SJSA1 (cell line): ENCODE results near the gene RNF213. TPM values are rescaled to one million over a fixed set of nuclear protein-coding genes. Genes with fewer than 3 reads are reported as not detected.

Experiments used
- DNase-seq, 2 experiments: peaks; one replicate each; pipeline ENCODE4 v3.0.0-alpha.2; 2015 to 2020; ENCODE audit warnings: low spot score in 2 of 2, low read depth in 1 of 2
- H3K27ac ChIP-seq: fragments of 250-450 bp; sonication (Bioruptor Pico); 2 replicates; pipeline ENCODE4 v1.5.1; 2020; ENCODE audit warnings: mild to moderate bottlenecking, moderate library complexity
- H3K27me3 ChIP-seq: fragments of 250-450 bp; sonication (Bioruptor Pico); replicated peaks from 2 replicates; pipeline ENCODE4 v1.5.1; 2020; ENCODE audit warnings: mild to moderate bottlenecking, moderate library complexity
- H3K36me3 ChIP-seq: fragments of 250-450 bp; sonication (Bioruptor Pico); 2 replicates; pipeline ENCODE4 v1.5.1; 2020; ENCODE audit warnings: mild to moderate bottlenecking
- H3K4me1 ChIP-seq: fragments of 250-450 bp; sonication (Bioruptor Pico); replicated peaks from 2 replicates; pipeline ENCODE4 v1.6.1; 2021; ENCODE audit warnings: mild to moderate bottlenecking
- H3K4me3 ChIP-seq: fragments of 250-450 bp; sonication (Bioruptor Pico); 2 replicates; pipeline ENCODE4 v1.5.1; 2020; ENCODE audit warnings: mild to moderate bottlenecking
- H3K9me3 ChIP-seq: fragments of 250-450 bp; sonication (Bioruptor Pico); replicated peaks from 2 replicates; pipeline ENCODE4 v1.5.1; 2020; ENCODE audit warnings: mild to moderate bottlenecking
- total RNA-seq: library from RNA; depleted of rRNA; stranded (reverse); fragments of >200 nt; shearing (Covaris generic); gene quantifications from 2 replicates; pipeline ENCODE4 v1.2.3, GENCODE V29; 2014

Gene RNF213
- total RNA-seq, 1 experiment from 2014 or later, result 49.8 TPM

- H3K27ac ChIP-seq, result no peak overlapping the region
- no peak overlapping the region for H3K4me3 ChIP-seq
- no peaks in the 10 kb centered on the region for H3K9me3 ChIP-seq
- peaks cover 95% of the 10 kb centered on the region for H3K36me3 ChIP-seq
- no peak for DNase-seq
- H3K4me1 ChIP-seq, result peaks cover 15% of the 10 kb centered on the region
- no peaks in the 10 kb centered on the region for H3K27me3 ChIP-seq
Observed at GRCh38 chr17:80386341-80386740, 125.7 kb downstream of the RNF213 start.

- no peak overlapping the region for H3K4me3 ChIP-seq
- H3K27ac ChIP-seq, result no peak overlapping the region
- H3K36me3 ChIP-seq, result peaks cover 94% of the 10 kb centered on the region
- no peaks in the 10 kb centered on the region for H3K9me3 ChIP-seq
- H3K27me3 ChIP-seq, result no peaks in the 10 kb centered on the region
- DNase-seq, result no peak
- H3K4me1 ChIP-seq, result peaks cover 15% of the 10 kb centered on the region
Observed at GRCh38 chr17:80387071-80387470, 126.4 kb downstream of the RNF213 start.

GRCh38 chr17:80388175-80388574, 127.5 kb downstream of the RNF213 start:
- Histone ChIP-seq H3K27ac (no peak overlapping the region), H3K9me3 (no peaks in the 10 kb centered on the region), H3K36me3 (peaks cover 92% of the 10 kb centered on the region), H3K4me1 (peaks cover 15% of the 10 kb centered on the region), H3K27me3 (no peaks in the 10 kb centered on the region), H3K4me3 (no peak overlapping the region)
- no peak for DNase-seq

- Histone ChIP-seq H3K27ac (no peak overlapping the region), H3K27me3 (no peaks in the 10 kb centered on the region), H3K9me3 (no peaks in the 10 kb centered on the region), H3K4me1 (peaks cover 20% of the 10 kb centered on the region), H3K4me3 (no peak overlapping the region), H3K36me3 (peaks cover 92% of the 10 kb centered on the region)
- no peak for DNase-seq
Observed at GRCh38 chr17:80388601-80389000, 127.9 kb downstream of the RNF213 start.

- Histone ChIP-seq H3K9me3 (no peaks in the 10 kb centered on the region), H3K27me3 (no peaks in the 10 kb centered on the region), H3K4me1 (peaks cover 18% of the 10 kb centered on the region), H3K36me3 (peaks cover 91% of the 10 kb centered on the region), H3K4me3 (no peak overlapping the region), H3K27ac (no peak overlapping the region)
- DNase-seq, result no peak
Observed at GRCh38 chr17:80389011-80389995, 128.7 kb downstream of the RNF213 start.

- H3K4me3 ChIP-seq, result no peak overlapping the region
- H3K36me3 ChIP-seq, result peaks cover 69% of the 10 kb centered on the region
- 0 out of 2 replicates have a peak, but pooled peaks cover 2% of the 10 kb centered on the region for H3K9me3 ChIP-seq
- no peak overlapping the region for H3K27ac ChIP-seq
- DNase-seq, result no peak
- H3K4me1 ChIP-seq, result peaks cover 7% of the 10 kb centered on the region; the same call in 1 of the 2 replicates
- H3K27me3 ChIP-seq, result no peaks in the 10 kb centered on the region
Observed at GRCh38 chr17:80393241-80393890, 132.7 kb downstream of the RNF213 start.

GRCh38 chr17:80393961-80394360, 133.3 kb downstream of the RNF213 start:
- Histone ChIP-seq H3K27ac (no peak overlapping the region), H3K4me1 (peaks cover 7% of the 10 kb centered on the region; the same call in 1 of the 2 replicates), H3K36me3 (peaks cover 63% of the 10 kb centered on the region), H3K4me3 (no peak overlapping the region), H3K27me3 (no peaks in the 10 kb centered on the region), H3K9me3 (0 out of 2 replicates have a peak, but pooled peaks cover 2% of the 10 kb centered on the region)
- no peak for DNase-seq

GRCh38 chr17:80394629-80395216, 134.1 kb downstream of the RNF213 start:
- H3K9me3 ChIP-seq, result 0 out of 2 replicates have a peak, but pooled peaks cover 2% of the 10 kb centered on the region
- no peak for DNase-seq
- H3K36me3 ChIP-seq, result peaks cover 56% of the 10 kb centered on the region
- H3K4me3 ChIP-seq, result no peak overlapping the region
- no peak overlapping the region for H3K27ac ChIP-seq
- H3K27me3 ChIP-seq, result no peaks in the 10 kb centered on the region; the same call in 1 of the 2 replicates
- H3K4me1 ChIP-seq, result peaks cover 7% of the 10 kb centered on the region; the same call in 1 of the 2 replicates

GRCh38 chr17:80395402-80396151, 134.9 kb downstream of the RNF213 start:
- Histone ChIP-seq H3K27ac (no peak overlapping the region), H3K4me3 (no peak overlapping the region), H3K27me3 (no peaks in the 10 kb centered on the region; the same call in 1 of the 2 replicates), H3K4me1 (peaks cover 7% of the 10 kb centered on the region; the same call in 1 of the 2 replicates), H3K36me3 (peaks cover 47% of the 10 kb centered on the region), H3K9me3 (0 out of 2 replicates have a peak, but pooled peaks cover 2% of the 10 kb centered on the region)
- no peak for DNase-seq

- no peaks in the 10 kb centered on the region; the same call in 1 of the 2 replicates for H3K27me3 ChIP-seq
- peaks cover 7% of the 10 kb centered on the region; the same call in 1 of the 2 replicates for H3K4me1 ChIP-seq
- H3K9me3 ChIP-seq, result 0 out of 2 replicates have a peak, but pooled peaks cover 2% of the 10 kb centered on the region
- no peak for DNase-seq
- no peak overlapping the region for H3K4me3 ChIP-seq
- peaks cover 40% of the 10 kb centered on the region for H3K36me3 ChIP-seq
- no peak overlapping the region for H3K27ac ChIP-seq
Observed at GRCh38 chr17:80396157-80397033, 135.7 kb downstream of the RNF213 start.

GRCh38 chr17:80397034-80397387, 136.4 kb downstream of the RNF213 start:
- H3K4me1 ChIP-seq, result peaks cover 7% of the 10 kb centered on the region; the same call in 1 of the 2 replicates

GRCh38 chr17:80397686-80398085, 137.0 kb downstream of the RNF213 start:
- no peak for DNase-seq
- 0 out of 2 replicates have a peak, but pooled peaks cover 2% of the 10 kb centered on the region for H3K9me3 ChIP-seq
- no peak overlapping the region for H3K27ac ChIP-seq
- peaks cover 31% of the 10 kb centered on the region for H3K36me3 ChIP-seq
- H3K4me1 ChIP-seq, result peaks cover 7% of the 10 kb centered on the region; the same call in 1 of the 2 replicates
- H3K27me3 ChIP-seq, result peaks cover 2% of the 10 kb centered on the region
- no peak overlapping the region for H3K4me3 ChIP-seq

More at GRCh38 chr17:80397034-80397387, 136.4 kb downstream of the RNF213 start:
- H3K36me3 ChIP-seq, result peaks cover 36% of the 10 kb centered on the region
- no peak overlapping the region for H3K4me3 ChIP-seq
- H3K27ac ChIP-seq, result no peak overlapping the region
- 0 out of 2 replicates have a peak, but pooled peaks cover 2% of the 10 kb centered on the region for H3K9me3 ChIP-seq
- DNase-seq, result no peak
- H3K27me3 ChIP-seq, result no peaks in the 10 kb centered on the region; the same call in 1 of the 2 replicates
